SK-N-SH (cell line): ENCODE results near the gene KCTD5. TPM values are rescaled to one million over a fixed set of nuclear protein-coding genes. Genes with fewer than 3 reads are reported as not detected.

Experiments
- CTCF ChIA-PET: fragments of 300-600, 350-600 bp; formaldehyde crosslinking; extraction: SDS; loops from one replicate; lab custom pipeline; 2021; lab: Yijun Ruan, JAX
- POLR2A ChIA-PET: fragments of 350-600 bp; sonication (Branson Sonifier 250); formaldehyde crosslinking; extraction: SDS; loops from one replicate; lab custom pipeline; 2020; ENCODE audit warnings: antibody characterized with exemption, inconsistent platforms; lab: Yijun Ruan, JAX
- DNase-seq: peaks from one replicate; pipeline ENCODE4 v3.0.0; 2012
- H2AFZ ChIP-seq: fragments of 200-600 bp; sonication (generic); 2 replicates; pipeline ENCODE4 v1.8.1; 2016; ENCODE audit warnings: antibody characterized with exemption, mild to moderate bottlenecking, low read depth
- H3F3A ChIP-seq: fragments of 200-600 bp; sonication (generic); replicated peaks from 2 replicates; pipeline ENCODE3; 2016; ENCODE audit warnings: antibody characterized with exemption, mild to moderate bottlenecking; ENCODE audit not compliant: insufficient read depth
- H3K27ac ChIP-seq, 2 experiments: fragments of 200-500 bp in 1 of 2; fragments of 200-600 bp in 1 of 2; sonication (Bioruptor generic) in 1 of 2; sonication (generic), shearing (Covaris generic) in 1 of 2; 2 replicates each; pipeline versions ENCODE4 v1.5.1 to v1.6.1; 2014 to 2016; ENCODE audit warnings: low read depth in 2 of 2, inconsistent platforms in 1 of 2, low read length in 1 of 2, mild to moderate bottlenecking in 1 of 2, mixed read lengths in 1 of 2
- H3K27me3 ChIP-seq: fragments of 200-600 bp; sonication (generic), shearing (Covaris generic); 2 replicates; pipeline ENCODE4 v1.6.1; 2016; ENCODE audit warnings: mixed run types; ENCODE audit not compliant: insufficient read depth
- H3K36me3 ChIP-seq, 2 experiments: fragments of 200-500 bp in 1 of 2; fragments of 200-600 bp in 1 of 2; sonication (Bioruptor generic) in 1 of 2; sonication (generic) in 1 of 2; replicated peaks in 1 of 2; 2 replicates each; pipeline versions ENCODE3 to v1.5.1; 2014 to 2016; ENCODE audit warnings: low read length in 1 of 2, mild to moderate bottlenecking in 1 of 2; ENCODE audit not compliant: insufficient read depth in 2 of 2, control insufficient read depth in 1 of 2
- H3K4me1 ChIP-seq, 2 experiments: fragments of 200-500 bp in 1 of 2; fragments of 200-600 bp in 1 of 2; sonication (Bioruptor generic) in 1 of 2; sonication (generic), shearing (Covaris generic) in 1 of 2; 2 replicates each; pipeline versions ENCODE4 v1.5.1 to v1.6.1; 2014 to 2016; ENCODE audit warnings: low read depth in 1 of 2, low read length in 1 of 2, mixed run types in 1 of 2; ENCODE audit not compliant: insufficient read depth in 2 of 2, control insufficient read depth in 1 of 2
- H3K4me2 ChIP-seq: fragments of 200-600 bp; sonication (generic), shearing (Covaris generic); 2 replicates; pipeline ENCODE4 v1.6.1; 2017; ENCODE audit warnings: mixed run types
- H3K4me3 ChIP-seq, 2 experiments: fragments of 200-500 bp in 1 of 2; fragments of 200-600 bp in 1 of 2; sonication (Bioruptor generic) in 1 of 2; sonication (generic), shearing (Covaris generic) in 1 of 2; 2 replicates each; pipeline versions ENCODE4 v1.5.1 to v1.8.1; 2014 to 2016; ENCODE audit warnings: low read depth in 2 of 2, inconsistent platforms in 1 of 2, low read length in 1 of 2, mild to moderate bottlenecking in 1 of 2, mixed read lengths in 1 of 2, moderate library complexity in 1 of 2
- H3K79me2 ChIP-seq: fragments of 200-600 bp; sonication (generic); 2 replicates; pipeline ENCODE4 v1.8.1; 2017; ENCODE audit warnings: mild to moderate bottlenecking; ENCODE audit not compliant: insufficient read depth
- H3K9ac ChIP-seq: fragments of 200-600 bp; sonication (generic); 2 replicates; pipeline ENCODE4 v1.6.1; 2017; ENCODE audit warnings: mixed run types
- H3K9me2 ChIP-seq: fragments of 200-600 bp; sonication (generic); 2 replicates; pipeline ENCODE4 v1.6.1; 2017; ENCODE audit warnings: mixed run types
- H3K9me3 ChIP-seq: fragments of 200-600 bp; sonication (generic); 2 replicates; pipeline ENCODE4 v1.6.1; 2017; ENCODE audit warnings: mixed run types, mild to moderate bottlenecking, moderate library complexity
- H4K20me1 ChIP-seq: fragments of 200-600 bp; sonication (generic); 2 replicates; pipeline ENCODE4 v1.6.1; 2017; ENCODE audit warnings: mild to moderate bottlenecking, mixed run types; ENCODE audit not compliant: insufficient read depth
- CTCF ChIP-seq: fragments of 200-600 bp; sonication (generic); IDR thresholded peaks from 2 replicates; pipeline ENCODE4 v1.6.1; 2017; ENCODE audit warnings: antibody characterized with exemption, mild to moderate bottlenecking, moderate library complexity
- EP300 ChIP-seq, 2 experiments: IDR thresholded peaks; 2 replicates each; pipeline versions ENCODE4 v1.4.0 to v1.6.1; 2012; ENCODE audit warnings: borderline replicate concordance in 1 of 2, low read depth in 1 of 2, low read length in 1 of 2
- EZH2phosphoT487 ChIP-seq: fragments of 200-600 bp; sonication (generic); IDR thresholded peaks from 2 replicates; pipeline ENCODE4 v1.6.1; 2017; ENCODE audit warnings: low read depth, mixed run types, mild to moderate bottlenecking, antibody characterized with exemption, moderate library complexity, borderline replicate concordance
- FOXM1 ChIP-seq: IDR thresholded peaks from 2 replicates; pipeline ENCODE4 v1.4.0; 2012; ENCODE audit warnings: low read depth, mild to moderate bottlenecking
- JUND ChIP-seq: IDR thresholded peaks from 2 replicates; pipeline ENCODE4 v1.4.0; 2012
- REST ChIP-seq: IDR thresholded peaks from 2 replicates; pipeline ENCODE4 v1.6.1; 2012; ENCODE audit warnings: mild to moderate bottlenecking, low read depth, low read length, moderate library complexity
- SIN3A ChIP-seq: IDR thresholded peaks from 2 replicates; pipeline ENCODE4 v1.6.1; 2012; ENCODE audit warnings: low read depth, mild to moderate bottlenecking, low read length, moderate library complexity, borderline replicate concordance
- TEAD4 ChIP-seq: IDR thresholded peaks from 2 replicates; pipeline ENCODE4 v1.4.0; 2012; ENCODE audit warnings: mild to moderate bottlenecking, borderline replicate concordance; ENCODE audit not compliant: insufficient read depth
- YY1 ChIP-seq: IDR thresholded peaks from 2 replicates; pipeline ENCODE4 v1.4.0; 2012; ENCODE audit warnings: low read depth, mild to moderate bottlenecking
- WGBS: methylation state at CpG from one replicate; pipeline ENCODE4 v1.1.6; 2017; ENCODE audit warnings: low lambda C conversion rate; 5-methylcytosine and 5-hydroxymethylcytosine counted together
- polyA plus RNA-seq, 3 experiments: library from polyadenylated mRNA; depleted of rRNA; stranded (reverse); fragments of >200 nt; gene quantifications; 2 replicates each; pipeline ENCODE4 v1.2.3, GENCODE V29; 2012

Gene KCTD5
- polyA plus RNA-seq, 1 of the 3 experiments (the other 2 are of a cell fraction), result 53.4 TPM

GRCh38 chr16:2713985-2714774, 31.9 kb downstream of the KCTD5 start (continued):
- TF ChIP-seq EZH2phosphoT487 (no peak), SIN3A (no peak), TEAD4 (no peak)
- TF ChIP-seq, all 33 proteins: peak for 0

GRCh38 chr16:2715064-2715463, 32.7 kb downstream of the KCTD5 start:
- no peak overlapping the region for H3K27ac ChIP-seq
- 86% methylated on average over 9 of the region's 9 CpGs for WGBS
- peaks cover 2 to 9% of the 10 kb centered on the region in 2 experiments; a peak in 1 of 4 replicates for H3K4me1 ChIP-seq
- no peak for DNase-seq
- peaks cover under 1% of the 10 kb centered on the region; the same call in 1 of the 2 replicates for H3K79me2 ChIP-seq
- POLR2A ChIA-PET, result no interaction called here
- no peak overlapping the region for H2AFZ ChIP-seq
- no peaks in the 10 kb centered on the region for H3K9me3 ChIP-seq
- CTCF ChIA-PET, result interaction anchor here (0.7 kb wide), 1 partner anchor 9 kb away, joined by 3 read pairs; no protein-coding TSS in a partner anchor
- no peak overlapping the region for H3K4me3 ChIP-seq
- no peaks in the 10 kb centered on the region for H4K20me1 ChIP-seq
- H3K27me3 ChIP-seq, result no peaks in the 10 kb centered on the region
- H3K36me3 ChIP-seq, result no peaks in the 10 kb centered on the region
- no peak overlapping the region for H3K4me2 ChIP-seq
- TF ChIP-seq EP300 (IDR thresholded peaks at IDR 0.05; ENCODE audit: borderline replicate concordance in 1 of 2, low read depth in 1 of 2, low read length in 1 of 2) (no peak), CTCF (no peak), JUND (no peak), YY1 (no peak), FOXM1 (no peak)
- no peak overlapping the region for H3K9ac ChIP-seq
- no peaks in the 10 kb centered on the region for H3F3A ChIP-seq
- no peaks in the 10 kb centered on the region for H3K9me2 ChIP-seq

- DNase-seq, result no peak
- Histone ChIP-seq H3K9ac (no peak overlapping the region), H3K4me1 (peaks cover 3 to 11% of the 10 kb centered on the region in 2 experiments; a peak in 1 of 4 replicates), H3K27me3 (no peaks in the 10 kb centered on the region), H3K9me2 (no peaks in the 10 kb centered on the region), H3K9me3 (no peaks in the 10 kb centered on the region), H3K36me3 (no peaks in the 10 kb centered on the region), H3K79me2 (peaks cover 5% of the 10 kb centered on the region; the same call in 1 of the 2 replicates)
- 95% methylated on average over 20 of the region's 33 CpGs for WGBS
- TF ChIP-seq EZH2phosphoT487 (no peak), REST (peak; percentile 90)
- TF ChIP-seq, all 33 proteins: peak for 1
- Histone ChIP-seq H4K20me1 (no peaks in the 10 kb centered on the region), H3K4me3 (no peak overlapping the region), H2AFZ (no peak overlapping the region), H3K27ac (no peak overlapping the region), H3F3A (no peaks in the 10 kb centered on the region), H3K4me2 (no peak overlapping the region)
- ChIA-PET POLR2A (no interaction called here), CTCF (interaction anchor here (0.7 kb wide), 1 partner anchor 9 kb away, joined by 3 read pairs; no protein-coding TSS in a partner anchor)
Measured at GRCh38 chr16:2715519-2715918, 33.2 kb downstream of the KCTD5 start.
